Suprapubic skin (tissue), 4 donors: ENCODE data around the gene THSD7B. TPM values are rescaled to one million over a fixed set of nuclear protein-coding genes. Genes with fewer than 3 reads are reported as not detected.
"Not testable (repeated sequence)": the region's sequence is repeated elsewhere in the genome, so short reads cannot be mapped to it uniquely, and the experiment has no call there.

ENCODE experiments used
- DNase-seq, 2 donors: peaks; one replicate each; pipeline ENCODE4 v3.0.0-alpha.2; 2019; ENCODE audit warnings: low spot score in 2 of 2
- H3K27ac ChIP-seq: fragments of 200-600 bp; sonication (generic); one replicate; pipeline ENCODE4 v1.5.1; 2019
- H3K27me3 ChIP-seq: fragments of 200-600 bp; sonication (generic); one replicate; pipeline ENCODE4 v1.5.1; 2019
- H3K36me3 ChIP-seq: fragments of 200-600 bp; sonication (generic); one replicate; pipeline ENCODE4 v1.5.1; 2019
- H3K4me1 ChIP-seq: fragments of 200-600 bp; sonication (generic); one replicate; pipeline ENCODE4 v1.5.1; 2019
- H3K4me3 ChIP-seq: fragments of 200-600 bp; sonication (generic); one replicate; pipeline ENCODE4 v1.5.1; 2019; ENCODE audit warnings: mild to moderate bottlenecking
- H3K9me3 ChIP-seq: fragments of 200-600 bp; sonication (generic); one replicate; pipeline ENCODE4 v1.5.1; 2019
- CTCF ChIP-seq, 2 donors: fragments of 200-600 bp in 1 of 2; fragments of 450-650 bp in 1 of 2; sonication (generic) in 1 of 2; IDR thresholded peaks; one replicate each; pipeline ENCODE4 v1.5.1; 2016 to 2019; ENCODE audit warnings: antibody characterized with exemption in 2 of 2, mild to moderate bottlenecking in 1 of 2, moderate library complexity in 1 of 2
- EP300 ChIP-seq: sonication (generic); formaldehyde crosslinking; IDR thresholded peaks from one replicate; pipeline ENCODE4 v1.6.1; 2017; ENCODE audit warnings: antibody characterized with exemption
- POLR2A ChIP-seq, 2 donors: fragments of 450-650 bp; IDR thresholded peaks; one replicate each; pipeline ENCODE4 v1.6.1; 2017; ENCODE audit warnings: antibody characterized with exemption in 2 of 2, mild to moderate bottlenecking in 2 of 2, moderate library complexity in 2 of 2
- POLR2AphosphoS5 ChIP-seq, 3 donors: sonication (generic); formaldehyde crosslinking; IDR thresholded peaks; one replicate each; pipeline ENCODE4 v1.6.1; 2017; ENCODE audit warnings: antibody characterized with exemption in 3 of 3
- WGBS: methylation state at CpG from one replicate; pipeline ENCODE4 v1.1.5; 2018; 5-methylcytosine and 5-hydroxymethylcytosine counted together
- total RNA-seq, 4 donors: library from RNA; depleted of rRNA; stranded (reverse); fragments of >200 nt; gene quantifications; one replicate each; pipeline ENCODE4 v1.1.0, GENCODE V29; 2016

The THSD7B gene
- total RNA-seq, 4 donors from 2014 or later = 0.18 to 1.1 (median 0.34) TPM; not detected in 1

DNA sequence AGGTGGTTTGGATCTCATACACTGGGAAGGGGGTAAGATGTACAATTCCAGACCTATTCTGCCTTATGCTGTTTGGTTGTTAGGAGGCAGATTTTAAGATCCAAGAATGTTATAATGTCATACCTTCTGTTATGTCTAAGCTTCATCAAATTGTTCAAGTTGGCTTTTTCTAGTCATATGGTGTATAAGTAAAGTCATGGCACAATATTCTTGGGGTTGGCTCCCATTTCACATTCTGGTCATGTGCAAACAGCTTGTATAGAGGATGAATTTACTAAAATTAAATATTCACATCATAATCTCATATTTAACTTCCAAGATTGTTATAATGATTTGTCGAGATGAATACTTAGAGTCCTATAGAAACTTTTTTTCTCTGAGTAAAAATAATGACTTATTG is 774.0 kb downstream of the THSD7B start:
- no peak for TF ChIP-seq CTCF (IDR thresholded peaks at IDR 0.05)
- TF ChIP-seq POLR2A (IDR thresholded peaks at IDR 0.05) = no peak
- TF ChIP-seq POLR2AphosphoS5 (IDR thresholded peaks at IDR 0.05) = no peak
- no peak for TF ChIP-seq EP300
- DNase-seq = no peak
- 86% methylated on average over 1 of the region's 1 CpG for WGBS

GRCh38 chr2:137547842-137548241 is 782.5 kb downstream of the THSD7B start:
- H3K4me1 ChIP-seq = no peaks in the 10 kb centered on the region
- no peak overlapping the region for H3K27ac ChIP-seq
- H3K27me3 ChIP-seq = no peaks in the 10 kb centered on the region
- H3K4me3 ChIP-seq = no peak overlapping the region
- TF ChIP-seq POLR2AphosphoS5 (IDR thresholded peaks at IDR 0.05) (no peak), POLR2A (IDR thresholded peaks at IDR 0.05) (no peak), CTCF (IDR thresholded peaks at IDR 0.05) (no peak), EP300 (no peak)
- H3K36me3 ChIP-seq = no peaks in the 10 kb centered on the region
- no peak for DNase-seq
- no peaks in the 10 kb centered on the region for H3K9me3 ChIP-seq
- WGBS = 88% methylated on average over 6 of the region's 6 CpGs

More for the DNA sequence above, 774.0 kb downstream of the THSD7B start:
- Histone ChIP-seq H3K36me3 (no peaks in the 10 kb centered on the region), H3K9me3 (no peaks in the 10 kb centered on the region), H3K4me3 (no peak overlapping the region), H3K4me1 (no peaks in the 10 kb centered on the region), H3K27me3 (no peaks in the 10 kb centered on the region), H3K27ac (no peak overlapping the region)

GRCh38 chr2:137566387-137566786 is 801.0 kb downstream of the THSD7B start:
- WGBS = 69% methylated on average over 1 of the region's 1 CpG
- TF ChIP-seq EP300 (no peak), POLR2A (IDR thresholded peaks at IDR 0.05) (no peak), CTCF (IDR thresholded peaks at IDR 0.05) (no peak), POLR2AphosphoS5 (IDR thresholded peaks at IDR 0.05) (no peak)
- H3K4me3 ChIP-seq = no peak overlapping the region
- H3K4me1 ChIP-seq = no peaks in the 10 kb centered on the region
- H3K27ac ChIP-seq = no peak overlapping the region
- no peak for DNase-seq
- no peaks in the 10 kb centered on the region for H3K9me3 ChIP-seq
- H3K36me3 ChIP-seq = no peaks in the 10 kb centered on the region
- H3K27me3 ChIP-seq = no peaks in the 10 kb centered on the region

DNA sequence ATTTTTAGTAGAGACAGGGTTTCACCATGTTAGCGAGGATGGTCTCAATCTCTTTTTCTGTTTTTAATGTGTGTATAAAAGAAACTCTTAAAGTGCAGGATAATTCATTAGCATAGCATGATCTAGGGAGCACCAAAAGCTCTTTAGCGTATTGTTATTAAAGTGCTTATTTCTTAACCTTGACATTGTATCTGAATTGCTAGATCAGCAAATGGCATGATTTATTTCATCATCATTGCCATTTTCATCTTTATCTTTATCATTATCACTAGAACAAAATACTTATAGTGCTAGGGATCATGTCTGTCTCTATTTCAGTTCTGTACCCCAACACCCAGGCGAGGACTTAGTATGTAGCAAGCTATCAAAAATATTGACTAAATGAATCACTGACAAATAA is 805.1 kb downstream of the THSD7B start:
- H3K9me3 ChIP-seq = no peaks in the 10 kb centered on the region
- H3K36me3 ChIP-seq = no peaks in the 10 kb centered on the region
- H3K4me3 ChIP-seq = no peak overlapping the region
- no peak for TF ChIP-seq POLR2AphosphoS5 (IDR thresholded peaks at IDR 0.05)
- no peak for TF ChIP-seq CTCF (IDR thresholded peaks at IDR 0.05)
- no peak for TF ChIP-seq POLR2A (IDR thresholded peaks at IDR 0.05)
- TF ChIP-seq EP300 = no peak
- H3K27me3 ChIP-seq = no peaks in the 10 kb centered on the region
- DNase-seq = no peak
- H3K4me1 ChIP-seq = no peaks in the 10 kb centered on the region
- no peak overlapping the region for H3K27ac ChIP-seq
- 87% methylated on average over 3 of the region's 3 CpGs for WGBS

DNA sequence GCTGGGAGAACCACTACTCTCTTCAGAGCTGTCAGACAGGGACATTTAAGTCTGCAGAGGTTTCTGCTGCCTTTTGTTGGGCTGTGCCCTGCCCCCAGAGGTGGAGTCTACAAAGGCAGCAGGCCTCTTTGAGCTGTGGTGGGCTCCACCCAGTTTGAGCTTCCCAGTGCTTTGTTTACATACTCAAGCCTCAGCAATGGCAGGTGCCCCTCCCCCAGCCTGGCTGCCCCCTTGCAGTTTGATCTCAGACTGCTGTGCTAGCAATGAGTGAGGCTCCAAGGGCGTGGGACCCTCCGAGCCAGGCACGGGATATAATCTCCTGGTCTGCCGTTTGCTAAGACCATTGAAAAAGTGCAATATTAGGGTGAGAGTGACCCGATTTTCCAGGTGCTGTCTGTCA is 822.5 kb downstream of the THSD7B start:
- H3K27ac ChIP-seq, H3K4me3 ChIP-seq, H3K4me1 ChIP-seq, DNase-seq, H3K9me3 ChIP-seq, H3K27me3 ChIP-seq, H3K36me3 ChIP-seq: not testable (repeated sequence)
- 87% methylated on average over 5 of the region's 5 CpGs for WGBS

DNA sequence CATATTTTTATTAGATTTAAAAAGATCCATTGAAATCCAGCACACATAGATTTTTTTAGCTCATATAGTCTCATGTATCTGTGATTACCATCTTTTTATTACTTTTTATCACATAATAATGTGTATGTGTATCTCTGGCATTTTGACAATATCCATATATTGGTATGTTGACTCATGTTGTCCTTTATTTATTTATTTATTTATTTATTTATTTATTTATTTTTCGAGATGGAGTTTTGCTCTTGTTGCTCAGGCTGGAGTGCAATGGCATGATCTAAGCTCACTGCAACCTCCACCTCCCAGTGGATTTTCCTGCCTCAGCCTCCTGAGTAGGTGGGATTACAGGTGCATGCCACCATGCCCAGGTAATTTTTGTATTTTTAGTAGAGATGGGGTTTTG is 823.2 kb downstream of the THSD7B start:
- DNase-seq, H3K27ac ChIP-seq, H3K36me3 ChIP-seq, H3K4me1 ChIP-seq, H3K9me3 ChIP-seq, H3K4me3 ChIP-seq, H3K27me3 ChIP-seq: not testable (repeated sequence)
- 96% methylated on average over 1 of the region's 1 CpG for WGBS
